ENCODE measurements around the gene ITGB6.

The ITGB6 gene

DNA sequence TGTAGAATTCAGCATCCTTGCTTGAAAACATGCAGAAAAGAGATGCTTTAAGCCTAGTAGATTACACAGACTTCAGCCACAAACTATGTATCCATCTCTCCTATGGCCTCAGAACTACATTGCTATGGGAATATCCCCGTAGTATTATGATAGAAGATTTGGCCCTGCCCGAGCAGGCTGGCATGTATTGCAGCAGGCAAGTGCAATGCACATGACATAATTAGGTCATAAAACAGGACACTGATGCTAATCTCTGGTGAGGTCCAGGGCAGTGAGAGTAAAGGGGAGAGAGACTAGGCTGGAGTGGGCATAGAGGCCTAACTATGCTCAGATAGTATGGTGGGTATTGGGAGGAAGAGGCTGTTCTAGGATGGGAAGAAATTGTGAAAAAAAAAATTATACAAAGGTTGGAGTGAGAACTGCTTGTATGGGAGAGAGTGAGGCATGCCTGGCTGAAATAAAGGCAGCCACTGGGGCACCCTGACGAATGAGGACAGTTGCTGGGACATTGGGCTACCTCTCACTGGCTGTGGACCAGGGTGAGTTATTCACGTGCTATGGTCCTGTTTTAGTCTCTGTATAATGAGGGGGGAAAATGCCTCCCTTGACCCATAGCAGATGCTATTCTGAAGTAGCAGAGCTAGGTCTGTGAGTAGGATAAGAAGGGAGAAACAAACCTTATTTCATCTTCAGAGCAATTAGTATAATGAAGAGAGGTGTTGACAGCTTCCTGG lies 136.0 kb downstream of the ITGB6 start:
- Histone ChIP-seq H3K9ac (ENCODE audit: low read depth, low read length) (no peak overlapping the region), H3K27me3 (ENCODE audit: insufficient read depth, low read length, poor library complexity) (no peaks in the 10 kb centered on the region), H3K4me1 (ENCODE audit: insufficient read depth, low read length) (no peaks in the 10 kb centered on the region), H2AFZ (ENCODE audit: low read depth, low read length) (no peak overlapping the region), H3K79me2 (ENCODE audit: insufficient read depth, low read length) (no peaks in the 10 kb centered on the region), H3K36me3 (ENCODE audit: insufficient read depth, low read length) (no peaks in the 10 kb centered on the region), H3K4me2 (ENCODE audit: insufficient read depth, low read length) (no peak overlapping the region), H4K20me1 (ENCODE audit: insufficient read depth, low read length) (no peaks in the 10 kb centered on the region), H3K4me3 (ENCODE audit: low read depth in 1 of 2, low read length in 2 of 2) (no peak overlapping the region), H3K27ac (ENCODE audit: low read length) (no peak overlapping the region), H3K9me3 (ENCODE audit: insufficient read depth, low read length, severe bottlenecking) (peaks cover 13% of the 10 kb centered on the region)
- DNase-seq, result no peak
- no peak for TF ChIP-seq EZH2 (IDR thresholded peaks at IDR 0.05; ENCODE audit: borderline replicate concordance, low read depth, low read length, severe bottlenecking)
- TF ChIP-seq, protein P1, sequence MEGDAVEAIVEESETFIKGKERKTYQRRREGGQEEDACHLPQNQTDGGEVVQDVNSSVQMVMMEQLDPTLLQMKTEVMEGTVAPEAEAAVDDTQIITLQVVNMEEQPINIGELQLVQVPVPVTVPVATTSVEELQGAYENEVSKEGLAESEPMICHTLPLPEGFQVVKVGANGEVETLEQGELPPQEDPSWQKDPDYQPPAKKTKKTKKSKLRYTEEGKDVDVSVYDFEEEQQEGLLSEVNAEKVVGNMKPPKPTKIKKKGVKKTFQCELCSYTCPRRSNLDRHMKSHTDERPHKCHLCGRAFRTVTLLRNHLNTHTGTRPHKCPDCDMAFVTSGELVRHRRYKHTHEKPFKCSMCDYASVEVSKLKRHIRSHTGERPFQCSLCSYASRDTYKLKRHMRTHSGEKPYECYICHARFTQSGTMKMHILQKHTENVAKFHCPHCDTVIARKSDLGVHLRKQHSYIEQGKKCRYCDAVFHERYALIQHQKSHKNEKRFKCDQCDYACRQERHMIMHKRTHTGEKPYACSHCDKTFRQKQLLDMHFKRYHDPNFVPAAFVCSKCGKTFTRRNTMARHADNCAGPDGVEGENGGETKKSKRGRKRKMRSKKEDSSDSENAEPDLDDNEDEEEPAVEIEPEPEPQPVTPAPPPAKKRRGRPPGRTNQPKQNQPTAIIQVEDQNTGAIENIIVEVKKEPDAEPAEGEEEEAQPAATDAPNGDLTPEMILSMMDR (IDR thresholded peaks at IDR 0.05; ENCODE audit: borderline replicate concordance, extremely low read depth, low read length, poor library complexity, severe bottlenecking), result no peak
- ATAC-seq (ENCODE audit: insufficient read depth, low read depth), result no peak

DNA sequence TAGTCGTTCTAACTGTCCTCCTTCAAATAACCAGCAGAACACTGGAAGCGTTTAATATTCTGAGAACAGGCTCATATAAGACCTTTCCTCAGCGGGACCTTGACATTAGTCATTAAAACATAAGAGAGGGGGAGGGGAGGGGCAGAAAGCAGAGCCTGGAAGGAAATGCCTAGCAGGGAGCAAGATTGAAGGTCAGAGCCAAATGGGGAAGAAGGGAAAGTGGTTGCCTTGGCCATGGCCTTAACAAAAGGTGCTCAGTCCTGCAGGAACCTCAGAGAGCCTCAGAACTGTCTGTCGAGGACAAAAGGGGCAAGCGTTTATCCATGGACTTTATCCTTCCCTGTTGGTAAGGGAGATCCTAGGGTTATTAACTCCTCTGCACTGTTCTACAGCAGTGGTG lies 136.8 kb downstream of the ITGB6 start:
- Histone ChIP-seq H3K9me3 (ENCODE audit: insufficient read depth, low read length, severe bottlenecking) (peaks cover 8% of the 10 kb centered on the region), H3K9ac (ENCODE audit: low read depth, low read length) (no peak overlapping the region), H4K20me1 (ENCODE audit: insufficient read depth, low read length) (no peaks in the 10 kb centered on the region), H2AFZ (ENCODE audit: low read depth, low read length) (no peak overlapping the region), H3K4me2 (ENCODE audit: insufficient read depth, low read length) (no peak overlapping the region), H3K27ac (ENCODE audit: low read length) (no peak overlapping the region), H3K27me3 (ENCODE audit: insufficient read depth, low read length, poor library complexity) (no peaks in the 10 kb centered on the region), H3K4me3 (ENCODE audit: low read depth in 1 of 2, low read length in 2 of 2) (no peak overlapping the region), H3K4me1 (ENCODE audit: insufficient read depth, low read length) (no peaks in the 10 kb centered on the region), H3K79me2 (ENCODE audit: insufficient read depth, low read length) (no peaks in the 10 kb centered on the region), H3K36me3 (ENCODE audit: insufficient read depth, low read length) (no peaks in the 10 kb centered on the region)
- TF ChIP-seq, protein P1 (IDR thresholded peaks at IDR 0.05; ENCODE audit: borderline replicate concordance, extremely low read depth, low read length, poor library complexity, severe bottlenecking), result no peak
- no peak for TF ChIP-seq EZH2 (IDR thresholded peaks at IDR 0.05; ENCODE audit: borderline replicate concordance, low read depth, low read length, severe bottlenecking)
- ATAC-seq (ENCODE audit: insufficient read depth, low read depth) (no peak), DNase-seq (no peak)

DNA sequence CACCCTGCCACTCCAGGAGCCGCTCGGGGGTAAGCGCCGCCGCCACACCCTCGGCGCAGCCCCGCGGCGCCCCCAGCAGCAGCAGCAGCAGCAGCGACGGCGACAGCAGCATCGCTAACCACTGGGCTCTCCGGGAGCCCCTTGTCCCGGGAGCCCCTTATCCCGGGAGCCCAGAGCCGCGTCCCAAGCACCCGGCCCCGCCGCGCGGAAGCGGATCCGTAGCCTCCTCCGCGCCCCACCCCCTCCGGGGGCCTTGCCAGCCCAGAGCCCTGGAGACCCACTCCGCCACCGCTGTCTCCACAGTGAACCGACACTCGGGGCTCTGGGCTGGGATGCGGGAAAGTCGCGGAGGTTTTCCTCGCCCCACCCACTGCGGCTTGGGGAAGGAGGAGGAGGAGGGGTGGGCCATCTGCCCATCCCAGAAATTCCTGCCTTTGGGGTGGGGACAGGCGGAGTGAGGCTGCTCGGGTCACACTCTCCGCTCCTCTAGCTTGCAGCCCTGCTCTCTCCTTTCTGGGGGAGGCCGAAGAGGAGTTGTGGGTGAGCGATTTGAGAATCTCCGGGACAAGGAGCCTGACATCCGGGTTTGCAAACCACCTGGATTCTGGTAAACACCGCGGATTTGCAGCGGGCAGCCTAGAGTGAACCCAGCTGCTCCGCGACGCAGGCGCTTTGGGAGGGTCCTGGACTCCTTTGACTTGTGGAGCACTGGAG lies 137.6 kb downstream of the ITGB6 start, which contains the start of gene PLA2R1:
PLA2R1 (minus strand) TSS at position 324 of the 714 bp plus-strand sequence; CDS start at position 112, 212 bp downstream.
- H3K4me2 ChIP-seq (ENCODE audit: insufficient read depth, low read length), result no peak within 1 kb of the TSS

More for the DNA sequence above, 137.6 kb downstream of the ITGB6 start, which contains the start of gene PLA2R1:
- ATAC-seq (ENCODE audit: insufficient read depth, low read depth) (no peak), DNase-seq (no peak)
- Histone ChIP-seq H3K36me3 (ENCODE audit: insufficient read depth, low read length) (no peaks in the 10 kb centered on the region), H3K79me2 (ENCODE audit: insufficient read depth, low read length) (no peaks in the 10 kb centered on the region), H3K4me1 (ENCODE audit: insufficient read depth, low read length) (no peaks in the 10 kb centered on the region), H3K9me3 (ENCODE audit: insufficient read depth, low read length, severe bottlenecking) (peaks cover 4% of the 10 kb centered on the region), H3K27me3 (ENCODE audit: insufficient read depth, low read length, poor library complexity) (no peaks in the 10 kb centered on the region), H2AFZ (ENCODE audit: low read depth, low read length) (no peak within 1 kb of the TSS), H3K9ac (ENCODE audit: low read depth, low read length) (no peak within 1 kb of the TSS), H3K4me3 (ENCODE audit: low read depth in 1 of 2, low read length in 2 of 2) (no peak within 1 kb of the TSS), H4K20me1 (ENCODE audit: insufficient read depth, low read length) (no peaks in the 10 kb centered on the region), H3K27ac (ENCODE audit: low read length) (no peak within 1 kb of the TSS)
- no peak for TF ChIP-seq EZH2 (IDR thresholded peaks at IDR 0.05; ENCODE audit: borderline replicate concordance, low read depth, low read length, severe bottlenecking)
- TF ChIP-seq, protein P1 (IDR thresholded peaks at IDR 0.05; ENCODE audit: borderline replicate concordance, extremely low read depth, low read length, poor library complexity, severe bottlenecking), result no peak
